Trophoblast cell (in vitro differentiated cells and primary cell): Measurements from ENCODE around the gene TLE3.

ENCODE experiments used
- DNase-seq, 2 donors: peaks; one replicate each; pipeline ENCODE4 v3.0.0-alpha.2; 2016
- H2AFZ ChIP-seq: 2 replicates; pipeline ENCODE4 v1.6.1; 2013; ENCODE audit warnings: low read length, moderate library complexity, mild to moderate bottlenecking; ENCODE audit not compliant: insufficient read depth, poor library complexity
- H2AK5ac ChIP-seq: 2 replicates; pipeline ENCODE4 v1.6.1; 2013; ENCODE audit warnings: mild to moderate bottlenecking, low read length
- H2BK120ac ChIP-seq: 2 replicates; pipeline ENCODE4 v1.6.1; 2013; ENCODE audit warnings: low read length, mild to moderate bottlenecking, moderate library complexity; ENCODE audit not compliant: insufficient read depth, poor library complexity
- H2BK12ac ChIP-seq: 2 replicates; pipeline ENCODE4 v1.6.1; 2013; ENCODE audit warnings: mild to moderate bottlenecking, low read length, moderate library complexity
- H2BK5ac ChIP-seq: 2 replicates; pipeline ENCODE4 v1.6.1; 2013; ENCODE audit warnings: low read length, low read depth, moderate library complexity, mild to moderate bottlenecking; ENCODE audit not compliant: poor library complexity
- H3K14ac ChIP-seq: 2 replicates; pipeline ENCODE4 v1.6.1; 2013; ENCODE audit warnings: mild to moderate bottlenecking, low read length
- H3K18ac ChIP-seq: 2 replicates; pipeline ENCODE4 v1.6.1; 2013; ENCODE audit warnings: mild to moderate bottlenecking, low read length
- H3K23ac ChIP-seq: 2 replicates; pipeline ENCODE4 v1.6.1; 2013; ENCODE audit warnings: low read length
- H3K27ac ChIP-seq: 2 replicates; pipeline ENCODE4 v1.5.1; 2013; ENCODE audit warnings: low read depth, mild to moderate bottlenecking, inconsistent platforms, low read length, moderate library complexity
- H3K27me3 ChIP-seq: 2 replicates; pipeline ENCODE4 v1.6.1; 2013; ENCODE audit warnings: inconsistent platforms, mild to moderate bottlenecking, low read length, moderate library complexity; ENCODE audit not compliant: insufficient read depth
- H3K36me3 ChIP-seq, 2 experiments: 1 replicate in 1 of 2; 2 replicates in 1 of 2; pipeline ENCODE4 v1.6.1; 2013; ENCODE audit warnings: low read length in 2 of 2, mild to moderate bottlenecking in 2 of 2, moderate library complexity in 1 of 2; ENCODE audit not compliant: insufficient read depth in 2 of 2, control insufficient read depth in 1 of 2
- H3K4ac ChIP-seq: 2 replicates; pipeline ENCODE4 v1.6.1; 2013; ENCODE audit warnings: low read depth, mild to moderate bottlenecking, low read length, moderate library complexity
- H3K4me1 ChIP-seq, 2 experiments: 1 replicate in 1 of 2; 2 replicates in 1 of 2; pipeline ENCODE4 v1.6.1; 2013; ENCODE audit warnings: low read length in 2 of 2, mild to moderate bottlenecking in 2 of 2, moderate library complexity in 1 of 2; ENCODE audit not compliant: insufficient read depth in 2 of 2, control insufficient read depth in 1 of 2
- H3K4me2 ChIP-seq: 2 replicates; pipeline ENCODE4 v1.6.1; 2013; ENCODE audit warnings: inconsistent platforms, mild to moderate bottlenecking, low read length, moderate library complexity
- H3K4me3 ChIP-seq: 2 replicates; pipeline ENCODE4 v1.5.1; 2013; ENCODE audit warnings: mild to moderate bottlenecking, low read depth, low read length, inconsistent platforms
- H3K79me1 ChIP-seq: one replicate; pipeline ENCODE4 v1.6.1; 2013; ENCODE audit warnings: low read length
- H3K79me2 ChIP-seq: 2 replicates; pipeline ENCODE4 v1.6.1; 2013; ENCODE audit warnings: low read length, mild to moderate bottlenecking; ENCODE audit not compliant: control insufficient read depth, insufficient read depth, poor library complexity
- H3K9ac ChIP-seq: 2 replicates; pipeline ENCODE4 v1.6.1; 2013; ENCODE audit warnings: mild to moderate bottlenecking, low read length
- H3K9me3 ChIP-seq: 2 replicates; pipeline ENCODE4 v1.6.1; 2013; ENCODE audit warnings: low read depth, mild to moderate bottlenecking, control low read depth, inconsistent platforms, low read length; ENCODE audit not compliant: insufficient read depth
- H4K12ac ChIP-seq: 2 replicates; pipeline ENCODE4 v1.6.1; 2013; ENCODE audit warnings: low read depth, mild to moderate bottlenecking, low read length, moderate library complexity
- H4K8ac ChIP-seq: 2 replicates; pipeline ENCODE4 v1.6.1; 2013; ENCODE audit warnings: low read depth, mild to moderate bottlenecking, low read length, moderate library complexity
- H4K91ac ChIP-seq: one replicate; pipeline ENCODE4 v1.6.1; 2013; ENCODE audit warnings: low read depth, mild to moderate bottlenecking, low read length, moderate library complexity
- WGBS: extraction: QIAGEN DNeasy Blood & Tissue Kit; methylation state at CpG from one replicate; pipeline ENCODE4 v1.1.7; 2013; ENCODE audit warnings: missing lambda C conversion rate; ENCODE audit not compliant: insufficient read length, insufficient coverage; ENCODE audit errors: extremely low coverage; 5-methylcytosine and 5-hydroxymethylcytosine counted together

TLE3 gene

GRCh38 chr15:70034596-70034995 lies 63.1 kb downstream of the TLE3 start:
- H3K4me1 ChIP-seq, result no peaks in the 10 kb centered on the region
- H4K12ac ChIP-seq, result no peak overlapping the region
- no peaks in the 10 kb centered on the region for H3K79me1 ChIP-seq
- H4K8ac ChIP-seq, result no peak overlapping the region
- H3K9ac ChIP-seq, result no peak overlapping the region
- no peaks in the 10 kb centered on the region for H3K79me2 ChIP-seq
- H3K14ac ChIP-seq, result no peak overlapping the region
- no peak for DNase-seq
- WGBS, result no CpG with 5 or more reads among the region's 7 CpGs
- no peak overlapping the region for H2AFZ ChIP-seq
- no peak overlapping the region for H2BK5ac ChIP-seq
- H3K4me3 ChIP-seq, result no peak overlapping the region
- no peak overlapping the region for H3K4ac ChIP-seq
- no peak overlapping the region for H2AK5ac ChIP-seq
- H3K9me3 ChIP-seq, result peaks cover 4% of the 10 kb centered on the region
- H3K36me3 ChIP-seq, result no peaks in the 10 kb centered on the region
- no peak overlapping the region for H2BK120ac ChIP-seq
- H3K23ac ChIP-seq, result no peak overlapping the region
- no peak overlapping the region for H3K4me2 ChIP-seq
- H2BK12ac ChIP-seq, result no peak overlapping the region
- H4K91ac ChIP-seq, result no peak overlapping the region
- no peaks in the 10 kb centered on the region for H3K27me3 ChIP-seq
- H3K18ac ChIP-seq, result no peak overlapping the region
- no peak overlapping the region for H3K27ac ChIP-seq

DNA sequence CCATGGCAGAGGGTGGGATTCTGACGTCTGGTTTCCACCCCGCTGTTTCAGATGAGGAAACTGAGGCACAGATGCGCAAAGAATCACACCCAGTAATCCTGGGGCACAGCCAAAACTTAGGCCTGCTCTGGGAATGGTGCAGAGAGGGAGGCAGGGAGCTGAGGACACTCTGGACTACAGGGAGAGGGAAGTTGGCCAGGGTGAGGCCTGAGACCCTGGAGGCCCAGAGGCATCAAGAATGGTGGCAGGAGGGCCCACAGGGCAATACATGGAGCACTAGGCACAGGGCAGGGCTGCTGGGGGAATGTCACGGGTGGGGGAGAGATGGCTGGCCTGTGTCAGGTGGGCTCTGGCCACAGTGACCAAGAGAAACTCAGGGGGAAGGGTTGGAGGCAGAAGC lies 63.6 kb downstream of the TLE3 start:
- H3K79me1 ChIP-seq, result no peaks in the 10 kb centered on the region
- WGBS, result no CpG with 5 or more reads among the region's 4 CpGs

GRCh38 chr15:70033529-70034140 lies 64.1 kb downstream of the TLE3 start:
- no peaks in the 10 kb centered on the region for H3K79me1 ChIP-seq

More for the DNA sequence above, 63.6 kb downstream of the TLE3 start:
- Histone ChIP-seq H2AFZ (no peak overlapping the region), H3K18ac (no peak overlapping the region), H3K36me3 (no peaks in the 10 kb centered on the region), H3K27ac (no peak overlapping the region), H3K27me3 (no peaks in the 10 kb centered on the region), H4K8ac (no peak overlapping the region), H3K9ac (no peak overlapping the region), H2BK5ac (no peak overlapping the region), H2AK5ac (no peak overlapping the region), H2BK120ac (no peak overlapping the region), H3K4me2 (no peak overlapping the region), H3K4me3 (no peak overlapping the region), H3K23ac (no peak overlapping the region), H4K91ac (no peak overlapping the region), H3K14ac (no peak overlapping the region), H4K12ac (no peak overlapping the region), H3K4ac (no peak overlapping the region), H2BK12ac (no peak overlapping the region), H3K79me2 (no peaks in the 10 kb centered on the region), H3K9me3 (peaks cover 4% of the 10 kb centered on the region), H3K4me1 (no peaks in the 10 kb centered on the region)
- DNase-seq, result no peak

DNA sequence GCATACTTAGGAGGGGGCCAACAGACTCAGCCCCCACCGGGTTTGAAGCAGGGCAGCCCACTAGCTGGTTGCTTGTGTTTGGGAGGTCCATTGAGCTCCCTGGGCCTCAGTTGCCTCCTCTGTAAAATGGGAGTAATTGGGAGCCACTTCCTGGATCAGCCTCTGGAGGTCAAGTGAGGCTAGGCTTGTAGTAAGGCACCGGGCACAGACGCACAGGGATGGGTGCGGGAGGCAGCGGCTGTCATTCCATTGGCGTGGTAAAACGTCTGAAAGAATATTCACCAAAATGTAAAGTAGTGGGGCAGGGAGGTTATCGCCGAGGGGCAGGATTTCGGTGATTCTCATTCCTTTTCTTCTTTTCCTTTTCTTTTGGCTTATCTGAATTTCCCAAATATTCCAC lies 64.6 kb downstream of the TLE3 start:
- Histone ChIP-seq H2AK5ac (no peak overlapping the region), H3K4me3 (no peak overlapping the region), H4K8ac (no peak overlapping the region), H3K4ac (no peak overlapping the region), H2BK120ac (no peak overlapping the region), H3K9ac (no peak overlapping the region), H3K27ac (no peak overlapping the region), H2BK12ac (no peak overlapping the region), H2BK5ac (no peak overlapping the region), H3K27me3 (no peaks in the 10 kb centered on the region), H3K14ac (no peak overlapping the region), H3K4me1 (no peaks in the 10 kb centered on the region), H3K79me1 (no peaks in the 10 kb centered on the region), H3K79me2 (no peaks in the 10 kb centered on the region), H3K36me3 (no peaks in the 10 kb centered on the region), H3K4me2 (no peak overlapping the region), H3K23ac (no peak overlapping the region), H3K9me3 (peaks cover 4% of the 10 kb centered on the region), H4K12ac (no peak overlapping the region), H4K91ac (no peak overlapping the region), H3K18ac (no peak overlapping the region), H2AFZ (no peak overlapping the region)
- peak; percentile 68 to 74 for DNase-seq
- WGBS, result no CpG with 5 or more reads among the region's 10 CpGs

More at GRCh38 chr15:70033529-70034140, 64.1 kb downstream of the TLE3 start:
- no peak overlapping the region for H3K4me2 ChIP-seq
- H2AK5ac ChIP-seq, result no peak overlapping the region
- DNase-seq, result peak; percentile 61 to 68
- H3K79me2 ChIP-seq, result no peaks in the 10 kb centered on the region
- H3K27me3 ChIP-seq, result no peaks in the 10 kb centered on the region
- no peak overlapping the region for H3K23ac ChIP-seq
- no peak overlapping the region for H3K27ac ChIP-seq
- H3K18ac ChIP-seq, result no peak overlapping the region
- no peak overlapping the region for H3K9ac ChIP-seq
- no peak overlapping the region for H4K12ac ChIP-seq
- WGBS, result no CpG with 5 or more reads among the region's 35 CpGs
- no peak overlapping the region for H3K14ac ChIP-seq
- H4K8ac ChIP-seq, result no peak overlapping the region
- H2AFZ ChIP-seq, result no peak overlapping the region
- no peak overlapping the region for H3K4me3 ChIP-seq
- no peak overlapping the region for H4K91ac ChIP-seq
- no peak overlapping the region for H2BK120ac ChIP-seq
- no peak overlapping the region for H3K4ac ChIP-seq
- no peaks in the 10 kb centered on the region for H3K36me3 ChIP-seq
- no peak overlapping the region for H2BK12ac ChIP-seq
- H3K4me1 ChIP-seq, result no peaks in the 10 kb centered on the region
- no peak overlapping the region for H2BK5ac ChIP-seq
- H3K9me3 ChIP-seq, result peaks cover 4% of the 10 kb centered on the region
